HEK293 (cell line): ENCODE results near the gene DAAM1.

Source experiments
- CTCF ChIA-PET: fragments of 350-600 bp; formaldehyde crosslinking; extraction: SDS; loops from one replicate; lab custom pipeline; 2021; ENCODE audit warnings: antibody characterized with exemption; lab: Yijun Ruan, JAX
- POLR2A ChIA-PET: fragments of 300-600 bp; formaldehyde crosslinking; extraction: SDS; loops from one replicate; lab custom pipeline; 2020; ENCODE audit warnings: antibody characterized with exemption, inconsistent platforms; lab: Yijun Ruan, JAX
- H3K27ac ChIP-seq: fragments of 200-500 bp; sonication (Bioruptor generic); 2 replicates; pipeline ENCODE4 v1.5.1; 2014; ENCODE audit warnings: low read depth, low read length, control low read depth, inconsistent platforms; ENCODE audit errors: extremely low read depth
- H3K36me3 ChIP-seq, 2 experiments: fragments of 200-500 bp in 1 of 2; sonication (Bioruptor generic) in 1 of 2; 1 replicate in 1 of 2; 2 replicates in 1 of 2; pipeline ENCODE4 v1.5.1; 2014 to 2017; ENCODE audit warnings: inconsistent platforms in 2 of 2, low read length in 2 of 2; ENCODE audit not compliant: control insufficient read depth in 2 of 2, insufficient read depth in 1 of 2
- H3K4me1 ChIP-seq: fragments of 200-500 bp; sonication (Bioruptor generic); 2 replicates; pipeline ENCODE4 v1.5.1; 2014; ENCODE audit warnings: mild to moderate bottlenecking, low read length, inconsistent platforms; ENCODE audit not compliant: control insufficient read depth, insufficient read depth
- H3K4me3 ChIP-seq: 2 replicates; pipeline ENCODE4 v1.5.1; 2011; ENCODE audit warnings: low read depth, mild to moderate bottlenecking, control low read depth, low read length, moderate library complexity
- H3K9me3 ChIP-seq: fragments of 200-500 bp; sonication (Bioruptor generic); 2 replicates; pipeline ENCODE4 v1.5.1; 2014; ENCODE audit warnings: low read depth, low read length, inconsistent platforms; ENCODE audit not compliant: control insufficient read depth, insufficient read depth
- MYNN ChIP-seq: fragments of 450-650 bp; formaldehyde crosslinking; IDR thresholded peaks from 2 replicates; pipeline ENCODE4 v1.5.1; 2016; ENCODE audit warnings: missing biosample characterization, missing genetic modification characterization, borderline replicate concordance
- PATZ1 ChIP-seq: fragments of 450-650 bp; formaldehyde crosslinking; IDR thresholded peaks from 2 replicates; pipeline ENCODE4 v1.5.1; 2016; ENCODE audit warnings: missing biosample characterization, missing genetic modification characterization
- SP3 ChIP-seq: fragments of 450-650 bp; formaldehyde crosslinking; IDR thresholded peaks from 2 replicates; pipeline ENCODE4 v1.5.1; 2016; ENCODE audit warnings: missing biosample characterization, missing genetic modification characterization
- YY2 ChIP-seq: fragments of 450-650 bp; formaldehyde crosslinking; IDR thresholded peaks from 2 replicates; pipeline ENCODE4 v1.5.1; 2016; ENCODE audit warnings: missing biosample characterization, missing genetic modification characterization
- ZBTB26 ChIP-seq: fragments of 450-650 bp; formaldehyde crosslinking; optimal IDR thresholded peaks from 2 replicates; pipeline ENCODE3; 2016; ENCODE audit warnings: missing biosample characterization, mild to moderate bottlenecking, missing genetic modification characterization
- ZNF155 ChIP-seq: fragments of 450-650 bp; formaldehyde crosslinking; IDR thresholded peaks from 2 replicates; pipeline ENCODE4 v1.5.1; 2016; ENCODE audit warnings: missing biosample characterization, missing genetic modification characterization
- ZNF16 ChIP-seq: fragments of 450-650 bp; formaldehyde crosslinking; IDR thresholded peaks from 2 replicates; pipeline ENCODE4 v1.5.1; 2016; ENCODE audit warnings: low read depth, missing biosample characterization, missing genetic modification characterization
- ZNF266 ChIP-seq: fragments of 450-650 bp; formaldehyde crosslinking; IDR thresholded peaks from 2 replicates; pipeline ENCODE4 v1.5.1; 2016; ENCODE audit warnings: missing biosample characterization, missing genetic modification characterization, low read depth
- ZNF341 ChIP-seq: fragments of 450-650 bp; formaldehyde crosslinking; IDR thresholded peaks from 2 replicates; pipeline ENCODE4; 2016; ENCODE audit warnings: low read depth, missing biosample characterization, missing genetic modification characterization
- ZNF449 ChIP-seq: fragments of 450-650 bp; formaldehyde crosslinking; IDR thresholded peaks from 2 replicates; pipeline ENCODE4 v1.5.1; 2017; ENCODE audit warnings: missing biosample characterization, mild to moderate bottlenecking, missing genetic modification characterization, moderate library complexity
- ZNF473 ChIP-seq: fragments of 450-650 bp; formaldehyde crosslinking; IDR thresholded peaks from 2 replicates; pipeline ENCODE4 v1.5.1; 2017; ENCODE audit warnings: missing biosample characterization, missing genetic modification characterization
- ZNF518A ChIP-seq: fragments of 450-650 bp; formaldehyde crosslinking; conservative IDR thresholded peaks from 2 replicates; pipeline ENCODE4 v1.5.1; 2016; ENCODE audit warnings: low read depth, missing biosample characterization, missing genetic modification characterization
- ZNF549 ChIP-seq: fragments of 450-650 bp; IDR thresholded peaks from 2 replicates; pipeline ENCODE4 v1.5.1; 2018; ENCODE audit warnings: missing biosample characterization, missing genetic modification characterization, mild to moderate bottlenecking, inconsistent platforms, moderate library complexity
- ZNF610 ChIP-seq: fragments of 450-650 bp; formaldehyde crosslinking; IDR thresholded peaks from 2 replicates; pipeline ENCODE4 v1.5.1; 2016; ENCODE audit warnings: missing biosample characterization, missing genetic modification characterization, borderline replicate concordance
- ZNF624 ChIP-seq: fragments of 450-650 bp; formaldehyde crosslinking; IDR thresholded peaks from 2 replicates; pipeline ENCODE4 v1.5.1; 2017; ENCODE audit warnings: missing biosample characterization, missing genetic modification characterization
- ZNF785 ChIP-seq: fragments of 450-650 bp; formaldehyde crosslinking; IDR thresholded peaks from 2 replicates; pipeline ENCODE4 v1.5.1; 2016; ENCODE audit warnings: missing biosample characterization, missing genetic modification characterization

Gene DAAM1

GRCh38 chr14:59296508-59296907, 108.0 kb downstream of the DAAM1 start:
- Histone ChIP-seq H3K4me1 (no peaks in the 10 kb centered on the region; the same call in 1 of the 2 replicates), H3K9me3 (no peaks in the 10 kb centered on the region), H3K4me3 (no peak overlapping the region), H3K27ac (no peak overlapping the region), H3K36me3 (peaks cover 0 to 6% of the 10 kb centered on the region in 2 experiments; a peak in 1 of 3 replicates)
- TF ChIP-seq ZBTB26 (tag by site-specific recombination), result no peak
- TF ChIP-seq ZNF341 (tag by site-specific recombination), result no peak
- TF ChIP-seq SP3 (tag by site-specific recombination), result no peak
- TF ChIP-seq ZNF16 (tag by site-specific recombination), result no peak
- TF ChIP-seq ZNF549 (tag by site-specific recombination), result no peak
- POLR2A ChIA-PET, result no interaction called here
- CTCF ChIA-PET, result interaction anchor here (1.4 kb wide), 1 partner anchor 13 kb away, joined by 3 read pairs; no protein-coding TSS in a partner anchor

GRCh38 chr14:59297071-59297776, 108.8 kb downstream of the DAAM1 start:
- CTCF ChIA-PET, result no interaction called here
- TF ChIP-seq YY2 (tag by site-specific recombination), result no peak
- no peak for TF ChIP-seq ZNF610 (tag by site-specific recombination)
- no peak for TF ChIP-seq ZNF473 (tag by site-specific recombination)
- TF ChIP-seq ZNF624 (tag by site-specific recombination), result no peak
- TF ChIP-seq ZNF266 (tag by site-specific recombination), result no peak
- no peak for TF ChIP-seq ZNF155 (tag by site-specific recombination)
- TF ChIP-seq MYNN (tag by site-specific recombination), result no peak
- TF ChIP-seq ZNF785 (tag by site-specific recombination), result no peak
- TF ChIP-seq ZNF518A (tag by site-specific recombination), result no peak
- TF ChIP-seq ZNF449, result no peak
- no peak for TF ChIP-seq PATZ1
- Histone ChIP-seq H3K4me3 (no peak overlapping the region), H3K27ac (no peak overlapping the region), H3K9me3 (no peaks in the 10 kb centered on the region), H3K36me3 (peaks cover 0 to 1% of the 10 kb centered on the region in 2 experiments; a peak in 1 of 3 replicates), H3K4me1 (no peaks in the 10 kb centered on the region; the same call in 1 of the 2 replicates)
- POLR2A ChIA-PET, result no interaction called here
